Neural progenitor cell (in vitro differentiated cells): ENCODE data around the gene TP63. TPM values are rescaled to one million over a fixed set of nuclear protein-coding genes. Genes with fewer than 3 reads are reported as not detected.
A peak's percentile ranks its signal among the peaks of the same experiment; 100 is the strongest.

Source experiments
- DNase-seq: peaks from one replicate; pipeline ENCODE4 v3.0.0-alpha.2; 2016; ENCODE audit warnings: low spot score
- H2AFZ ChIP-seq: fragments of 200-600 bp; sonication (generic); replicated peaks from 2 replicates; pipeline ENCODE4 v1.6.1; 2016; ENCODE audit warnings: antibody characterized with exemption
- H3F3A ChIP-seq: fragments of 200-600 bp; sonication (generic); 2 replicates; pipeline ENCODE4 v1.6.1; 2016; ENCODE audit warnings: antibody characterized with exemption, low read depth
- H3K27ac ChIP-seq: fragments of 200-600 bp; sonication (generic); 2 replicates; pipeline ENCODE4 v1.5.1; 2016; ENCODE audit warnings: mild to moderate bottlenecking
- H3K27me3 ChIP-seq: fragments of 200-600 bp; sonication (generic); 2 replicates; pipeline ENCODE4 v1.6.1; 2016; ENCODE audit warnings: mild to moderate bottlenecking, moderate library complexity
- H3K36me3 ChIP-seq: fragments of 200-600 bp; sonication (generic); 2 replicates; pipeline ENCODE4 v1.5.1; 2016
- H3K4me1 ChIP-seq: fragments of 200-600 bp; sonication (generic); 2 replicates; pipeline ENCODE4 v1.6.1; 2016; ENCODE audit warnings: mixed run types
- H3K4me2 ChIP-seq: fragments of 200-600 bp; sonication (generic); 2 replicates; pipeline ENCODE4 v1.6.1; 2016
- H3K4me3 ChIP-seq: fragments of 200-600 bp; sonication (generic); 2 replicates; pipeline ENCODE4 v1.5.1; 2016
- H3K79me2 ChIP-seq: fragments of 200-600 bp; sonication (generic); 2 replicates; pipeline ENCODE4 v1.6.1; 2016; ENCODE audit warnings: low read depth
- H3K9ac ChIP-seq: fragments of 200-600 bp; sonication (generic); 2 replicates; pipeline ENCODE4 v1.6.1; 2016
- H3K9me3 ChIP-seq: fragments of 200-600 bp; sonication (generic); 2 replicates; pipeline ENCODE4 v1.5.1; 2016; ENCODE audit warnings: low read depth
- H4K20me1 ChIP-seq: fragments of 200-600 bp; sonication (generic); 2 replicates; pipeline ENCODE4 v1.6.1; 2016; ENCODE audit warnings: low read depth
- H3K27ac Mint-ChIP-seq: 3 replicates; pipeline ENCODE4 v1.8.0; 2021; ENCODE audit warnings: mixed read lengths
- H3K27me3 Mint-ChIP-seq: 2 replicates; pipeline ENCODE4 v1.8.0; 2022; ENCODE audit warnings: low read depth, mild to moderate bottlenecking, inconsistent platforms, moderate library complexity, mixed read lengths; ENCODE audit not compliant: insufficient read depth
- H3K36me3 Mint-ChIP-seq: 3 replicates; pipeline ENCODE4 v1.8.0; 2021; ENCODE audit warnings: mixed read lengths
- H3K4me1 Mint-ChIP-seq: 3 replicates; pipeline ENCODE4 v1.8.0; 2021; ENCODE audit warnings: mixed read lengths
- H3K4me3 Mint-ChIP-seq: 3 replicates; pipeline ENCODE4 v1.8.0; 2021; ENCODE audit warnings: mild to moderate bottlenecking, moderate library complexity, mixed read lengths
- H3K9me3 Mint-ChIP-seq: 3 replicates; pipeline ENCODE4 v1.8.0; 2020; ENCODE audit warnings: mixed read lengths
- CTCF ChIP-seq: fragments of 200-600 bp; sonication (generic); IDR thresholded peaks from 2 replicates; pipeline ENCODE4 v1.5.1; 2017; ENCODE audit warnings: antibody characterized with exemption, mild to moderate bottlenecking
- EZH2 ChIP-seq: fragments of 200-600 bp; sonication (generic); IDR thresholded peaks from 2 replicates; pipeline ENCODE4 v1.6.1; 2017; ENCODE audit warnings: antibody characterized with exemption, mild to moderate bottlenecking, moderate library complexity
- EZH2phosphoT487 ChIP-seq: fragments of 200-600 bp; sonication (generic); IDR thresholded peaks from 2 replicates; pipeline ENCODE4 v1.6.1; 2017; ENCODE audit warnings: antibody characterized with exemption
- total RNA-seq: library from RNA; depleted of rRNA; stranded (reverse); fragments of >200 nt; gene quantifications from 2 replicates; pipeline ENCODE4 v1.2.3, GENCODE V29; 2015; ENCODE audit warnings: low replicate concordance

TP63 gene
- total RNA-seq, 1 donor from 2014 or later = 0.62 TPM

GRCh38 chr3:189625572-189625971 is 5.6 kb upstream of the TP63 start:
- Histone ChIP-seq H4K20me1 (no peaks in the 10 kb centered on the region), H3K27ac (no peak overlapping the region), H3K4me2 (no peak overlapping the region), H3K27me3 (no peaks in the 10 kb centered on the region), H3K4me3 (no peak overlapping the region), H3K36me3 (no peaks in the 10 kb centered on the region), H3K4me1 (no peaks in the 10 kb centered on the region), H3K9me3 (no peaks in the 10 kb centered on the region), H3K79me2 (no peaks in the 10 kb centered on the region), H2AFZ (no peak overlapping the region), H3K9ac (no peak overlapping the region), H3F3A (no peaks in the 10 kb centered on the region)
- no peaks in the 10 kb centered on the region for H3K9me3 Mint-ChIP-seq
- H3K27me3 Mint-ChIP-seq = no peaks in the 10 kb centered on the region
- no peaks in the 10 kb centered on the region for H3K36me3 Mint-ChIP-seq
- H3K4me1 Mint-ChIP-seq = no peaks in the 10 kb centered on the region
- DNase-seq = peak; percentile 28
- TF ChIP-seq EZH2phosphoT487 (no peak), CTCF (no peak), EZH2 (no peak)
- no peak overlapping the region for H3K4me3 Mint-ChIP-seq
- no peak overlapping the region for H3K27ac Mint-ChIP-seq

GRCh38 chr3:189626286-189626685 is 4.9 kb upstream of the TP63 start:
- Mint-ChIP-seq H3K4me3 (no peak overlapping the region), H3K27ac (no peak overlapping the region), H3K27me3 (no peaks in the 10 kb centered on the region), H3K36me3 (no peaks in the 10 kb centered on the region), H3K9me3 (no peaks in the 10 kb centered on the region), H3K4me1 (no peaks in the 10 kb centered on the region)
- Histone ChIP-seq H2AFZ (no peak overlapping the region), H3F3A (no peaks in the 10 kb centered on the region), H3K4me3 (no peak overlapping the region), H4K20me1 (no peaks in the 10 kb centered on the region), H3K4me1 (no peaks in the 10 kb centered on the region), H3K4me2 (no peak overlapping the region), H3K36me3 (no peaks in the 10 kb centered on the region), H3K9me3 (no peaks in the 10 kb centered on the region), H3K27me3 (no peaks in the 10 kb centered on the region), H3K27ac (no peak overlapping the region), H3K79me2 (no peaks in the 10 kb centered on the region), H3K9ac (no peak overlapping the region)
- TF ChIP-seq CTCF (no peak), EZH2phosphoT487 (no peak), EZH2 (no peak)
- no peak for DNase-seq

GRCh38 chr3:189629803-189630455 is 1.3 kb upstream of the TP63 start:
- no peak for DNase-seq
- H3K79me2 ChIP-seq = no peaks in the 10 kb centered on the region
- no peak overlapping the region for H3K27ac ChIP-seq
- no peaks in the 10 kb centered on the region for H3K27me3 ChIP-seq
- H4K20me1 ChIP-seq = no peaks in the 10 kb centered on the region
- TF ChIP-seq CTCF (no peak), EZH2 (no peak), EZH2phosphoT487 (no peak)
- no peaks in the 10 kb centered on the region for H3K36me3 Mint-ChIP-seq
- H3K9ac ChIP-seq = no peak overlapping the region
- H3K27ac Mint-ChIP-seq = no peak overlapping the region
- H3K36me3 ChIP-seq = no peaks in the 10 kb centered on the region
- no peaks in the 10 kb centered on the region for H3F3A ChIP-seq
- H3K4me1 Mint-ChIP-seq = no peaks in the 10 kb centered on the region
- no peaks in the 10 kb centered on the region for H3K9me3 ChIP-seq
- H3K4me3 ChIP-seq = no peak overlapping the region
- H2AFZ ChIP-seq = no peak overlapping the region
- H3K4me3 Mint-ChIP-seq = no peak overlapping the region
- H3K4me1 ChIP-seq = peaks cover 3% of the 10 kb centered on the region
- no peaks in the 10 kb centered on the region for H3K27me3 Mint-ChIP-seq
- H3K4me2 ChIP-seq = no peak overlapping the region
- no peaks in the 10 kb centered on the region for H3K9me3 Mint-ChIP-seq
